ENCODE measurements around the gene ZEB2. TPM values are rescaled to one million over a fixed set of nuclear protein-coding genes. Genes with fewer than 3 reads are reported as not detected.

ZEB2 gene
- total and polyA plus RNA-seq, 2 of the 8 experiments (the other 6 are each of a cell fraction or from before 2014, with no cell fraction given), result 0.38 TPM; not detected in 1

- H3K9ac ChIP-seq (replicated peaks in 1 of 4; ENCODE audit: extremely low read depth in 1 of 4, low read depth in 3 of 4, low read length in 3 of 4), result no peak overlapping the region
- H3K36me3 ChIP-seq (ENCODE audit: control insufficient read depth in 2 of 4, insufficient read depth in 4 of 4, low read length in 3 of 4), result no peaks in the 10 kb centered on the region
- peaks cover 48 to 84% (median 82%) of the 10 kb centered on the region in 4 experiments for H3K27me3 ChIP-seq (replicated peaks in 1 of 4; ENCODE audit: control insufficient read depth in 3 of 4, extremely low read depth in 1 of 4, insufficient read depth in 3 of 4, low read length in 3 of 4)
- POLR2A ChIA-PET (ENCODE audit: partially characterized antibody), result no interaction called here
- no peak overlapping the region for H4K5ac ChIP-seq (ENCODE audit: insufficient read length, low read depth, low read length)
- no peaks in the 10 kb centered on the region for H3K79me2 ChIP-seq (ENCODE audit: control insufficient read depth in 1 of 2, insufficient read depth in 2 of 2, low read length in 2 of 2)
- no peak overlapping the region for H3K14ac ChIP-seq (ENCODE audit: insufficient read length)
- no peak overlapping the region for H3K23ac ChIP-seq (ENCODE audit: insufficient read length)
- no peak overlapping the region for H2AK5ac ChIP-seq (ENCODE audit: low read depth, low read length)
- no peak overlapping the region for H3K27ac ChIP-seq (ENCODE audit: low read depth, low read length)
- H3K4me2 ChIP-seq (ENCODE audit: insufficient read depth in 1 of 2, low read depth in 2 of 2, low read length in 2 of 2), result peak overlapping the region; percentile 39 to 75; a peak in 3 of 4 replicates
- H3K4me3 ChIP-seq (ENCODE audit: extremely low read depth in 1 of 4, insufficient read depth in 2 of 4, low read depth in 3 of 4, low read length in 4 of 4), result peak overlapping the region in 1 of 4 experiments; percentile 77; a peak in 1 of 8 replicates
- CTCF ChIA-PET (ENCODE audit: partially characterized antibody), result interaction anchor here (0.7 kb wide), 2 partner anchors 34 to 63 kb away, joined by 4 to 5 read pairs; no protein-coding TSS in a partner anchor
- no peak overlapping the region; the same call in 1 of the 2 replicates for H3K18ac ChIP-seq (ENCODE audit: extremely low read depth, low read length)
- H4K91ac ChIP-seq (replicated peaks; ENCODE audit: insufficient read length, low read length), result no peak overlapping the region
- peak overlapping the region; percentile 69; the same call in 1 of the 2 replicates for H2BK12ac ChIP-seq (ENCODE audit: low read depth, low read length)
- H3K79me1 ChIP-seq (ENCODE audit: low read depth, low read length), result no peaks in the 10 kb centered on the region
- H3K9me3 ChIP-seq (ENCODE audit: insufficient read depth in 2 of 2, low read depth in 1 of 2, low read length in 1 of 2), result no peaks in the 10 kb centered on the region
- peaks cover 2% of the 10 kb centered on the region in 2 experiments for H4K20me1 ChIP-seq (replicated peaks in 1 of 2; ENCODE audit: control insufficient read depth in 1 of 2, insufficient read depth in 2 of 2, low read length in 2 of 2)
- no peak for FAIRE-seq
- H3K23me2 ChIP-seq (ENCODE audit: low read depth, low read length), result peaks cover 9% of the 10 kb centered on the region
- H3K56ac ChIP-seq (replicated peaks; ENCODE audit: insufficient read length, low read depth, low read length), result no peak overlapping the region
- H2BK20ac ChIP-seq (ENCODE audit: low read length), result no peak overlapping the region
- no peak overlapping the region for H2BK5ac ChIP-seq (ENCODE audit: low read depth, low read length)
- H3K4ac ChIP-seq (replicated peaks; ENCODE audit: insufficient read length, low read depth, low read length), result no peak overlapping the region
- no peak for DNase-seq (ENCODE audit: low read depth in 1 of 2, low spot score in 2 of 2)
- WGBS, 2 experiments (ENCODE audit: extremely low coverage in 1 of 2, insufficient coverage in 1 of 2, insufficient read length in 1 of 2, insufficient replicate concordance in 2 of 2, low coverage in 1 of 2, low lambda C conversion rate in 2 of 2, missing lambda C conversion rate in 1 of 2), result 20% methylated on average over 6 of the region's 6 CpGs; no CpG with 5 or more reads in 1 of the 2 experiments
- peak; percentile 77 for TF ChIP-seq RNF2 (IDR thresholded peaks at IDR 0.05; ENCODE audit: borderline replicate concordance, low read depth, low read length, missing control alignments, poor library complexity, severe bottlenecking)
- TF ChIP-seq NRF1 (IDR thresholded peaks at IDR 0.05; ENCODE audit: low read depth, low read length), result no peak
- no peak for TF ChIP-seq CHD2 (IDR thresholded peaks at IDR 0.05; ENCODE audit: low read length)
- TF ChIP-seq MAX (IDR thresholded peaks at IDR 0.05), result no peak
- TF ChIP-seq ZNF274 (IDR thresholded peaks at IDR 0.05; ENCODE audit: borderline replicate concordance, extremely low read depth, low read length), result no peak
- TF ChIP-seq HDAC6 (IDR thresholded peaks at IDR 0.05; ENCODE audit: low read depth, low read length), result no peak
- no peak for TF ChIP-seq GABPA (IDR thresholded peaks at IDR 0.05; ENCODE audit: borderline replicate concordance, insufficient read depth, low read length)
- no peak for TF ChIP-seq SP4 (IDR thresholded peaks at IDR 0.05; ENCODE audit: low read length)
- TF ChIP-seq SRF (IDR thresholded peaks at IDR 0.05; ENCODE audit: low read depth, low read length), result no peak
- no peak overlapping the region for H2BK120ac ChIP-seq (replicated peaks; ENCODE audit: low read depth, low read length)
- no peak overlapping the region for H2AFZ ChIP-seq (ENCODE audit: low read length)
- H4K8ac ChIP-seq (ENCODE audit: extremely low read depth, insufficient read depth, low read length), result no peak overlapping the region; the same call in 1 of the 2 replicates
- no peak overlapping the region for H2BK15ac ChIP-seq (ENCODE audit: low read length)
- peaks cover 11 to 39% (median 23%) of the 10 kb centered on the region in 4 experiments; a peak in 6 of 7 replicates for H3K4me1 ChIP-seq (replicated peaks in 1 of 4; ENCODE audit: control insufficient read depth in 3 of 4, insufficient read depth in 4 of 4, low read length in 3 of 4)
These were observed 5.3 kb downstream of the ZEB2 start for GRCh38 chr2:144514616-144515091.
